ENCODE measurements around the gene WWC2.
"Not testable (repeated sequence)": the region's sequence is repeated elsewhere in the genome, so short reads cannot be mapped to it uniquely, and the experiment has no call there.

The WWC2 gene

GRCh38 chr4:183100827-183101226, 1.8 kb downstream of the WWC2 start:
- DNase-seq: no peak

DNA sequence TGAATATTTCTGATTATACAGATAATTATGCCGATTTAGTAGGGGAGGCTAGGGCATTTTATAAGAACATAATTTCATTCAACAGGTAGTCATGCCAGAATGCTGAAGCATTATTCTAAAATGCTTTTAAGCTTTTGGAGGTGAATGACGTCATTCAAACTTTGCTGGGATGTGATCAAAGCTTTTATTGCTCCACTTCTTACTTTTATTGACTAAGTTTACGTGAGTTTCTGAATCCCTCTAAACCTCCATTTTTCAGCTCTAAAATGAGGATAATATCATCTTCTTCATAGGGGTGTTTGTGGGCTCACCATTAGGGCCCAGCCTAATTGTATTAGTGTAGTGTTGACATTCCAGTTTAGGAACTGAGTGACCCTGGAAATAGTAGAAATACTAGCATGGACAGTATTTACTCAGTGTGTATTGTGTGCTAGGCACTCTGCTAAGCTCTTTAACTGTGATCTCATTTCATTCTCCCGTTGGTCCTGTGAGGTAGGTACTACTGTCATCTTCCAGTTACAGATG, 3.0 kb downstream of the WWC2 start:
- DNase-seq: no peak

DNA sequence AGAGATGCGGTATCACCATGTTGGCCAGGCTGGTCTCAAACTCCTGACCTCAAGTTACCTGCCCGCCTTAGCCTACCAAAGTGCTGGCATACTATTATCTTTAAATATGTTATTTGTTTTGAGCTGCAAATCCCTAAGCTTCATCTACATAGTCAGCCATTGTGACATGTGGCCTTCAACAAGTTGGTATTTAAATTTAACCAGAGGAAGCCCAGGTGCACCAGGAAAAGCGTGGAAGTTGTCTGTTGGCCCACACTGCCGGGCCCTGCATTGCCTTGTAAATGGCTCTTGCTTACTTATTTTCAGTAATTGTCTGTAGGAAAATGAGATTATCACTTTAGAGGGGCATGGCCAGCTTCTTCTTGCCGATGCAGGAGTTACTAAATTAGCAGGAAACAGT, 6.0 kb downstream of the WWC2 start:
- no peak for DNase-seq

GRCh38 chr4:183106839-183107238, 7.8 kb downstream of the WWC2 start:
- DNase-seq: peak; percentile 49

GRCh38 chr4:183107891-183108459, 8.9 kb downstream of the WWC2 start:
- peak; percentile 70 for DNase-seq

DNA sequence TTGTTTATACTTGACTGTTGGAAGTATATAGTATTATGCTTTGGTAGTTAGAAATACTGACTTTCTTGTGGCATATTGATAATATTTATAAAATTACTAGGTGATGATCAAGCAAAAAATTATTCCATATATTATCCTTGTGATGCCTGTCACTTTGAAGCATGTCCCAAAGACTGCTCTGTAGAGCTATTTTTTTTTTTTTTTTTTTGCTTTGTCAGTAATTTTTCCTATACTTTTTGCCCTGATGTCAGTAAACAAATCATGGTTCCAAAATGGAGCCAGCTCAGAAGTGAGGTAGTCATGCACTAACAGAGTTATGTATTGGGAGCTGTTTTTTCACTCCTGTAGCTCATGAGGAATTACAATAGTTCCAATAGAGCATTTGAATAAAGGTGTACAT, 11.2 kb downstream of the WWC2 start:
- DNase-seq: no peak

DNA sequence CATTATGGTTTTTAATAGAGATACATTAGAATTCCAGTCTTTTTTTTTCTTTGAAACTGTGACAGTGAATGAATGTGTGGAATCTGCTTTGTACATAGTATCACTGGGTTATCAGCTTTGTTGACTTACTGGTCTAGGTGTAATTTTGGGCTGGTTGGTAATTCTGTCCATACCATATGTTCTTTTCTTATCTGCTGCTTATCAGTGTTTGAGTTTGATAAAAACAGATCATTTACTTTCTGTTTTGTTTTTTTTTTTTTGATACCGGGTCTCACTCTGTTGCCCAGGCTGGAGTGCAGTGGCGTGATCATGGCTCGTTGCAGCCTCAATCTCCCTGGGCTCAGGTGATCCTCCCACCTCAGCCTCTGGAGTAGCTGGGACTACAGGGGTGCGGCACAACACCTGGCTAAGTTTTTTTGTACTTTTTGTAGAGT, 12.4 kb downstream of the WWC2 start:
- no peak for DNase-seq

DNA sequence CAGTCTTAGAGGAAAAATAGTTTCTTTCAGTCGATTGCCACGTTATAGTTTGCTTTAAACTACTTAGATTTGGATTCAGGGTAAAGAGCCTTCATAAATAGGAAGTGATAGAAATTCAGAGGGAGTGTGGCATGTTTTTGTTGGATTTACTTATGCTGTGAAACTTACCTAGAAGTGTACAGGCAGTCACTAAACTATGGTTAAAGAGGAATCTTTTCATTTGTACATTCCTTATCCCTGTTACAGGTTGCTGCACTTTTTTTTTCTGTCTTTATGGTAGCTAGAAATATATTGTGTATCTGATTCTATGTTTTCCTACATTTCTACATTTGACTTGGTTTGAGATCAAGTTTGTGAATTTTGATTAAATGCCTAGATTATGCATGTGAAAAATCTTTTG, 19.1 kb downstream of the WWC2 start:
- no peak for DNase-seq

GRCh38 chr4:183118585-183118984, 19.5 kb downstream of the WWC2 start:
- DNase-seq: peak; percentile 96

- not testable (repeated sequence) for DNase-seq
These were observed 22.6 kb downstream of the WWC2 start for GRCh38 chr4:183121660-183122059.

DNA sequence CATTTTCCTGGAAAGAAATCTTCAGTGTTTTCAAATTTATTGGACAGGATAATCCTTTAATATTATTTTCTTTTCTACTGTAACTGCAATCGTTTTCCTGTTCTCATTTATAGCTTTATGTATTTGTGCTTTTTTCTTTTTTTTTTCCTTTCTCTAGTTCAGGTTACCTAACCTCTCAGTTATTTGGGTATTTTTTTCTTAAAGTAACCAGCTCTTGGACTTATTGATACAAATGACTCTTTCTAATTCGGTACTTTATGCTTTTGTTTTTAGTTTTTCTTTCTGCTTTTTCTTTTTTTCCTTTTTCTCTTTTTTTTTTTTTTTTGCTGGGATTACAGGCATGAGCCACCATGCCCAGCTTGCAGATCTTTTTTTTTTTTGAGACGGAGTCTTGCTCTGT, 25.2 kb downstream of the WWC2 start:
- DNase-seq: no peak

GRCh38 chr4:183124865-183125264, 25.8 kb downstream of the WWC2 start:
- no peak for DNase-seq

GRCh38 chr4:183129125-183129524, 30.1 kb downstream of the WWC2 start:
- DNase-seq: no peak

DNA sequence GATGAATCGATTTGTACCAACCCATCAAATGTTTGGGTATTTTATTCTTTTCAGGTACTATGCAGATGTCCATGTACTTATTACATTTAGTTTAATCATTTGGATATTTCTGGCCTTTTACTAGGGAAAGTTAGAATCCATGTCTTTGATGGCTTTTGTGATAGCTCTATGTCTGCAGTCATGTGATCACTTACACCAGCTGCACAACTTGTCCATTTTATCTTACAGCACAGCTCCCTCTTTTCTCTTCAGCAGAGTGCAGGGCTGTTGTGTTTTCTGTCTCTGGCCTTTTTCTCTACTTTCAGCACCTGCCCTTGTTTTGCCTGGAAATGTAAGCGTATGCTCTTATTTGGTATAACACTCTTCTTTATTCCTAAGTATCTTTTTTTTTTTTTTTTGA, 30.6 kb downstream of the WWC2 start:
- no peak for DNase-seq

DNA sequence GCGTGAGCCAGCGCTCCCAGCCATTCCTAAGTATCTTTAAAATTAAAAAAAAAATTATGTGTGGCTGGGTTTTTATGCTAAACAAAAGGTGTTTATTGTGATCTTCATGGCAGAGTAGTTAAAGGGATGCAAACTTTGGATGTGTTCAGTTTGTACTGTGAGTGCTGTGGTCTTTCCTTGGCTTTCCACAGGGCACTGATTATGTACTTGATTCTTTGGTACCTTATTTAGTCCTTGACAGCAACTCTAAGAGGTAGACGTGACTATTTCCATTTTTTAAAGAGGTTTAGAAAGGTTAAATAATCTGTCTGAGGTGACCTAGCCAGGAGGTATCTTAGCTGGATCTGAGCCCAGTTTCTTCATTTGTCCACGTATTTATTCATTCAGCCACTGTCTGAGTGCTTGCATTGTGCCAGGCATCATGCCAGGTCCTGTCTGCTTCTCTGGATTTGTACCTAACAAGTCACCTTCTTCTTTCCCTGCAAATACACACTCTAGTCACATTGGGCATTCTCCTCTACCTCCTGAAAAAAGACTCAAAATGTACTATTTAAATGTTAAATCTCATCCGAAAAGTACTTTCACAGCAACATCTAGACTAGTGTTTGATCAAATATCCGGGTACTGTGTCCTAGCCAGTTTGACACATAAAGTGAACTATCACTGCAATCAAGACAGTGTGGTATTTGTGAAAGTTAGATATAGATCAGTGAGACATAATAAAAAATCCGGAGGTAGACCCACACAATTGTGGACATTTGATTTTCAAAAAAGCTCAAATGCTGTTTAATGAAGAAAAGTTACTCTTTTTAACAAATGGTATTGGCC, 31.5 kb downstream of the WWC2 start:
- DNase-seq: no peak

DNA sequence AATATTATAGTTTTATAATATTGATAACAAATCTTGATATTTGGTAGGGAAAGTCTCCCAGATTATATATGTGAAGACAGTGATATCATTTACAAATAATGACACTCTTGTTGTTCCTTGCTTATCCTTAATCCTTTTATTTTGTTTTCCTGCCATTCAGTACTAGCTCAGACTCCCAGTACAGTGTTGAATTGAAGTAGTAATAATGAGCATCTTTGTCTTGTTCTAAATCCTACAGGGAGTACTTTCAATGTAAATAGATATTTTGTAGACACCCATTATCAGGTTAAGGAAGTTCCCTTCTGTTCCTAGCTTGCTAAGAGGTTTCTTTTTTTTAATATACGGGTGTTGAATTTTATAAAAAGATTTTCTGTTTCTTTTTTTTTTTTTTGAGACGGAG, 33.0 kb downstream of the WWC2 start:
- DNase-seq: no peak

GRCh38 chr4:183132865-183133264, 33.8 kb downstream of the WWC2 start:
- no peak for DNase-seq

DNA sequence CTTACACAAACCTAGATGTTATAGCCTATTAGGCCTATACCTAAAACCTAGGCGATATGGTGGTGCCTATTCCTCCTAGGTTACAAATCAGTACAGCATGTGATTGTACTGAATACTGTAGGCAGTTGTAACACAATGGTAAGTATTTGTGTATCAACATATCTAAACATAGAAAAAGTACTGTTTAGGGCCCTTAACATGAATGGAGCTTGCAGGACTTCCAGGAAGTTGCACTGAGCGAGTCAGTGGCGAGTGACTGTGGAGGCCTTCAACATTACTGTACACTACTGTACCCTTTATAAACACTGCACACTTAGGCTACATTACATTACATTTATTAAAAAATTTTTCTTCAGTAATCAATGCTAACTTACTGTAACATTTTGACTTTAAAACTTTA, 37.8 kb downstream of the WWC2 start:
- DNase-seq: peak; percentile 61

DNA sequence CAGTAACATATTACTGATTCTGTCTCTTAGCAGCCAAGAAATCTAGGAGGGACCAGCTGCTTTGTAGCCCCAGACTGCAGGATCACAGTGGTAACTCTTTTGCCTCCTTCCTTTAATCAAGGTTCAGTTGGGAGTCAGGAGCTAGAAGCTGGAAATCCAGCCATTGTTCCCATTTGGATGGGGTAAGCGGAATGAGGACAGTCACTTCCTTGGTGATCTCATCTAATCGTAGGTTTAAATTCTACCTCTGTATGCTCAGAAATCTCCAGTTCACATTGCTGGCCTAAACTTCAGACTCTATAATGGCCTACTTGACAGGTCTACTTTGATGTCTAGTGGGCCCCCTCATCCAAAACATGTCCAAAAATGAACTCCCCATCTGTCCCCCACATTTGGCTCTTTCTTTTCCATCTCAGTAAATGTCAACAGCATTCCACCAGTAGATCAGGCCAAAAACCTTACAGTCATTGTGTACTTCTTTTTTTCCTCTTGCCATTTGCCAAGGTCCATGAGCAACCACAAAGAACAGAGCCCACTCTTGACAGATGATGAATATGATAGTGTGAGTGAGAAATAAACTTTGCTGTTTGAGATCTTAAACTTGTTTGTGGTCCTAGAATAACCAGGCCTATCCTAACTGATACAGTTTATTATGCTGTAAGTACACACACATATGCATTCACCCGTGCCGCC, 40.1 kb downstream of the WWC2 start:
- no peak for DNase-seq

GRCh38 chr4:183139972-183140570, 41.0 kb downstream of the WWC2 start:
- DNase-seq: no peak

GRCh38 chr4:183140911-183141320, 41.9 kb downstream of the WWC2 start:
- DNase-seq: peak; percentile 92

DNA sequence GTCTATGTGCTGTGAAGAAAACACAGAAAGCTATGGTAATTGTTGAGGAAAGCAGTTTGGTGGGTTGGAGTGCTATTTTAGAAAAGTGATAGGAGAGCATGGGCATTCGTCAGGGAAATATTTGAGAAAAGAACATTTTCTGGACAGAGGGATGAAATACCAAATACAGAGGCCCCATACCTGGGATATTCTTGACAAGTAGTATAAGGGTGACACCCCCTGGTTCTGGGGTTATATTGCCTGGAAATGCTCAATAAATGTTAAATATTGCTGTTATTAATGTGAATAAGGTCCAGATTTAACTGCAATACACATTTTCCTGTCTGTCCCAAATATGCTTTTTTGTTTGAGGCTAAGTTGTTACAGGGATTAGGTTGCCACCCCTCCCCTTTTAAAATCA, 42.9 kb downstream of the WWC2 start:
- DNase-seq: no peak

Data from fibroblast of skin of back (primary cell).